Caco-2 (cell line): Measurements from ENCODE around the gene ZNF438. TPM values are rescaled to one million over a fixed set of nuclear protein-coding genes. Genes with fewer than 3 reads are reported as not detected.
"Not testable (repeated sequence)": the region's sequence is repeated elsewhere in the genome, so short reads cannot be mapped to it uniquely, and the experiment has no call there.

ENCODE experiments used
- BruUV-seq: library from RNA; stranded (reverse); fragments of 400-500 nt; replicated peaks from 2 replicates; lab custom pipeline; 2021; lab: Mats Ljungman, UMichigan
- CTCF ChIA-PET: fragments of 300-600 bp; sonication (Branson Sonifier 250); formaldehyde crosslinking; loops from one replicate; lab custom pipeline; 2022; ENCODE audit warnings: antibody characterized with exemption; lab: Charles Lee
- POLR2A ChIA-PET: fragments of 300-600 bp; sonication (Branson Sonifier 250); formaldehyde crosslinking; loops from one replicate; lab custom pipeline; 2022; ENCODE audit warnings: antibody characterized with exemption; lab: Charles Lee
- DNase-seq, 2 experiments: peaks; one replicate each; pipeline versions ENCODE4 v3.0.0 to v3.0.0-alpha.2; 2020 to 2022
- H3K27me3 ChIP-seq: replicated peaks from 2 replicates; pipeline ENCODE4 v1.6.0; 2011; ENCODE audit warnings: low read length; ENCODE audit not compliant: control insufficient read depth, insufficient read depth
- H3K36me3 ChIP-seq: 2 replicates; pipeline ENCODE4 v1.5.1; 2011; ENCODE audit warnings: low read length; ENCODE audit not compliant: control insufficient read depth, insufficient read depth
- H3K4me1 ChIP-seq: fragments of 250-450 bp; sonication (Bioruptor Pico); 2 replicates; pipeline ENCODE4 v1.5.1; 2020; ENCODE audit warnings: mild to moderate bottlenecking
- H3K4me3 ChIP-seq: 2 replicates; pipeline ENCODE4 v1.5.1; 2011; ENCODE audit warnings: low read depth, mild to moderate bottlenecking, control low read depth, low read length
- H3K9me3 ChIP-seq: fragments of 250-450 bp; sonication (Bioruptor Pico); 2 replicates; pipeline ENCODE4 v1.5.1; 2020; ENCODE audit warnings: mild to moderate bottlenecking, moderate library complexity
- H3K27ac Mint-ChIP-seq: one replicate; pipeline ENCODE4 v1.8.0; 2022; ENCODE audit warnings: mixed read lengths; ENCODE audit not compliant: unreplicated experiment
- H3K27me3 Mint-ChIP-seq: one replicate; pipeline ENCODE4 v1.8.0; 2022; ENCODE audit warnings: mixed read lengths; ENCODE audit not compliant: insufficient read depth, unreplicated experiment
- H3K36me3 Mint-ChIP-seq: one replicate; pipeline ENCODE4 v1.8.0; 2022; ENCODE audit warnings: mild to moderate bottlenecking, mixed read lengths; ENCODE audit not compliant: insufficient read depth, unreplicated experiment
- H3K4me1 Mint-ChIP-seq: one replicate; pipeline ENCODE4 v1.8.0; 2022; ENCODE audit warnings: low read depth, mixed read lengths; ENCODE audit not compliant: unreplicated experiment
- H3K4me3 Mint-ChIP-seq: one replicate; pipeline ENCODE4 v1.8.0; 2022; ENCODE audit warnings: mild to moderate bottlenecking, moderate library complexity, mixed read lengths; ENCODE audit not compliant: unreplicated experiment
- H3K9me3 Mint-ChIP-seq: one replicate; pipeline ENCODE4 v1.8.0; 2022; ENCODE audit warnings: mixed read lengths; ENCODE audit not compliant: unreplicated experiment
- CTCF ChIP-seq, 2 experiments: fragments of 200-600 bp in 1 of 2; IDR thresholded peaks; 1 replicate in 1 of 2; 2 replicates in 1 of 2; pipeline versions ENCODE4 v1.5.1 to v1.8.0; 2011 to 2022; ENCODE audit warnings: antibody characterized with exemption in 1 of 2, control low read depth in 1 of 2, inconsistent platforms in 1 of 2, low read depth in 1 of 2, low read length in 1 of 2, mild to moderate bottlenecking in 1 of 2, moderate library complexity in 1 of 2; ENCODE audit not compliant: insufficient read depth in 1 of 2, severe bottlenecking in 1 of 2, unreplicated experiment in 1 of 2
- intact Hi-C: fragments of 100-400 bp; cut with micrococcal nuclease; formaldehyde crosslinking; loops from one replicate; pipeline ENCODE4 v1.10.0; 2022; ENCODE audit not compliant: unreplicated experiment
- total RNA-seq: library from RNA; stranded (reverse); gene quantifications from 2 replicates; pipeline ENCODE4 v1.2.3, GENCODE V29; 2022

ZNF438 gene
- total RNA-seq, 1 experiment from 2014 or later: 1.00 TPM

GRCh38 chr10:30986053-30986555, 45.6 kb downstream of the ZNF438 start:
- ChIA-PET POLR2A (no interaction called here), CTCF (interaction anchor here (0.7 kb wide), 1 partner anchor 46 kb away, joined by 3 read pairs; the partner anchor contains the start of gene ZNF438)
- BruUV-seq: no TSS peak
- H3K4me1 ChIP-seq: no peaks in the 10 kb centered on the region
- H3K4me3 Mint-ChIP-seq: no peak overlapping the region
- H3K36me3 Mint-ChIP-seq: no peaks in the 10 kb centered on the region
- H3K27me3 ChIP-seq: no peaks in the 10 kb centered on the region; the same call in 1 of the 2 replicates
- H3K27me3 Mint-ChIP-seq: no peaks in the 10 kb centered on the region
- no peaks in the 10 kb centered on the region for H3K9me3 Mint-ChIP-seq
- no peaks in the 10 kb centered on the region for H3K36me3 ChIP-seq
- no peak for TF ChIP-seq CTCF (IDR thresholded peaks at IDR 0.05; ENCODE audit: insufficient read depth in 1 of 2, low read depth in 1 of 2, low read length in 1 of 2, severe bottlenecking in 1 of 2, unreplicated experiment in 1 of 2)
- no peak for DNase-seq
- intact Hi-C loops: no loop called here
- H3K4me3 ChIP-seq: no peak overlapping the region
- H3K4me1 Mint-ChIP-seq: no peaks in the 10 kb centered on the region
- no peaks in the 10 kb centered on the region for H3K9me3 ChIP-seq
- H3K27ac Mint-ChIP-seq: no peak overlapping the region

- no peak overlapping the region for H3K4me3 Mint-ChIP-seq
- no peak overlapping the region for H3K27ac Mint-ChIP-seq
- DNase-seq: no peak
- no peaks in the 10 kb centered on the region for H3K9me3 Mint-ChIP-seq
- H3K36me3 Mint-ChIP-seq: no peaks in the 10 kb centered on the region
- no peak for TF ChIP-seq CTCF (IDR thresholded peaks at IDR 0.05; ENCODE audit: insufficient read depth in 1 of 2, low read depth in 1 of 2, low read length in 1 of 2, severe bottlenecking in 1 of 2, unreplicated experiment in 1 of 2)
- Histone ChIP-seq H3K27me3 (no peaks in the 10 kb centered on the region; the same call in 1 of the 2 replicates), H3K9me3 (no peaks in the 10 kb centered on the region), H3K4me1 (no peaks in the 10 kb centered on the region), H3K4me3 (no peak overlapping the region), H3K36me3 (no peaks in the 10 kb centered on the region)
- ChIA-PET CTCF (interaction anchor here (0.7 kb wide), 1 partner anchor 46 kb away, joined by 3 read pairs; the partner anchor contains the start of gene ZNF438), POLR2A (no interaction called here)
- H3K4me1 Mint-ChIP-seq: no peaks in the 10 kb centered on the region
- BruUV-seq: no TSS peak
- no peaks in the 10 kb centered on the region for H3K27me3 Mint-ChIP-seq
- intact Hi-C loops: no loop called here
Observed at GRCh38 chr10:30985512-30985911, 46.2 kb downstream of the ZNF438 start.

- H3K27me3 ChIP-seq: no peaks in the 10 kb centered on the region; the same call in 1 of the 2 replicates
- H3K4me1 ChIP-seq: no peaks in the 10 kb centered on the region
- TF ChIP-seq CTCF (IDR thresholded peaks at IDR 0.05; ENCODE audit: insufficient read depth in 1 of 2, low read depth in 1 of 2, low read length in 1 of 2, severe bottlenecking in 1 of 2, unreplicated experiment in 1 of 2): no peak
- H3K36me3 ChIP-seq: no peaks in the 10 kb centered on the region
- Mint-ChIP-seq H3K4me1 (no peaks in the 10 kb centered on the region), H3K4me3 (no peak overlapping the region), H3K27me3 (no peaks in the 10 kb centered on the region), H3K36me3 (no peaks in the 10 kb centered on the region), H3K27ac (no peak overlapping the region), H3K9me3 (no peaks in the 10 kb centered on the region)
- no peak overlapping the region for H3K4me3 ChIP-seq
- intact Hi-C loops: no loop called here
- BruUV-seq: no TSS peak
- POLR2A ChIA-PET: no interaction called here
- no peak for DNase-seq
- CTCF ChIA-PET: no interaction called here
- no peaks in the 10 kb centered on the region for H3K9me3 ChIP-seq
Observed at GRCh38 chr10:30984563-30985328, 46.9 kb downstream of the ZNF438 start.

GRCh38 chr10:30983209-30983608, 48.5 kb downstream of the ZNF438 start:
- H3K9me3 Mint-ChIP-seq, H3K27me3 ChIP-seq, H3K4me1 Mint-ChIP-seq, DNase-seq, POLR2A ChIA-PET, H3K36me3 Mint-ChIP-seq, intact Hi-C loops, H3K27ac Mint-ChIP-seq, H3K9me3 ChIP-seq, CTCF ChIA-PET, H3K4me1 ChIP-seq, H3K27me3 Mint-ChIP-seq, H3K4me3 Mint-ChIP-seq, H3K36me3 ChIP-seq, H3K4me3 ChIP-seq, BruUV-seq: not testable (repeated sequence)
